ENCODE results near the gene PDPN.

The PDPN gene

GRCh38 chr1:13587256-13588030 is 3.8 kb downstream of the PDPN start:
- no peak for TF ChIP-seq Cebpa-rat (IDR thresholded peaks at IDR 0.05)
- Histone ChIP-seq H3K27me3 (no peaks in the 10 kb centered on the region), H3K9me3 (0 out of 2 replicates have a peak, but pooled peaks cover 11% of the 10 kb centered on the region), H3K4me2 (no peak overlapping the region), H3K4me1 (peaks cover 26% of the 10 kb centered on the region), H3K27ac (no peak overlapping the region), H3K36me3 (no peaks in the 10 kb centered on the region), H3K4me3 (no peak overlapping the region), H3K9ac (no peak overlapping the region), H4K20me1 (no peaks in the 10 kb centered on the region)

GRCh38 chr1:13588946-13589796 is 5.5 kb downstream of the PDPN start:
- no peak overlapping the region for H3K4me2 ChIP-seq
- no peak for TF ChIP-seq Cebpa-rat (IDR thresholded peaks at IDR 0.05)
- peaks cover 21% of the 10 kb centered on the region for H3K4me1 ChIP-seq
- H3K9ac ChIP-seq: no peak overlapping the region
- H4K20me1 ChIP-seq: no peaks in the 10 kb centered on the region
- no peaks in the 10 kb centered on the region for H3K27me3 ChIP-seq
- no peak overlapping the region for H3K27ac ChIP-seq
- no peaks in the 10 kb centered on the region for H3K36me3 ChIP-seq
- 0 out of 2 replicates have a peak, but pooled peaks cover 3% of the 10 kb centered on the region for H3K9me3 ChIP-seq
- H3K4me3 ChIP-seq: no peak overlapping the region

- H3K27ac ChIP-seq: no peak overlapping the region
- H3K4me3 ChIP-seq: no peak overlapping the region
- peaks cover 8% of the 10 kb centered on the region for H3K4me1 ChIP-seq
- H4K20me1 ChIP-seq: no peaks in the 10 kb centered on the region
- no peaks in the 10 kb centered on the region for H3K27me3 ChIP-seq
- no peak for TF ChIP-seq Cebpa-rat (IDR thresholded peaks at IDR 0.05)
- no peaks in the 10 kb centered on the region for H3K9me3 ChIP-seq
- no peak overlapping the region for H3K9ac ChIP-seq
- H3K36me3 ChIP-seq: no peaks in the 10 kb centered on the region
- H3K4me2 ChIP-seq: no peak overlapping the region
These were observed 6.9 kb downstream of the PDPN start for GRCh38 chr1:13590486-13590885.

- Histone ChIP-seq H3K9ac (no peak overlapping the region), H4K20me1 (no peaks in the 10 kb centered on the region), H3K4me3 (no peak overlapping the region), H3K36me3 (no peaks in the 10 kb centered on the region), H3K9me3 (no peaks in the 10 kb centered on the region), H3K4me2 (no peak overlapping the region), H3K27me3 (no peaks in the 10 kb centered on the region), H3K4me1 (no peaks in the 10 kb centered on the region), H3K27ac (no peak overlapping the region)
- no peak for TF ChIP-seq Cebpa-rat (IDR thresholded peaks at IDR 0.05)
These were observed 10.0 kb downstream of the PDPN start for GRCh38 chr1:13593511-13594131.

GRCh38 chr1:13595411-13595810 is 11.8 kb downstream of the PDPN start:
- H4K20me1 ChIP-seq: no peaks in the 10 kb centered on the region
- H3K4me2 ChIP-seq: no peak overlapping the region
- no peak for TF ChIP-seq Cebpa-rat (IDR thresholded peaks at IDR 0.05)
- H3K27ac ChIP-seq: no peak overlapping the region
- no peak overlapping the region for H3K4me3 ChIP-seq
- no peaks in the 10 kb centered on the region for H3K4me1 ChIP-seq
- H3K36me3 ChIP-seq: no peaks in the 10 kb centered on the region
- H3K27me3 ChIP-seq: no peaks in the 10 kb centered on the region
- no peaks in the 10 kb centered on the region for H3K9me3 ChIP-seq
- no peak overlapping the region for H3K9ac ChIP-seq

- H3K4me2 ChIP-seq: no peak overlapping the region
These were observed 13.5 kb downstream of the PDPN start for GRCh38 chr1:13597166-13597565.

GRCh38 chr1:13600762-13601453 is 17.3 kb downstream of the PDPN start:
- Histone ChIP-seq H3K4me2 (no peak overlapping the region), H3K27me3 (no peaks in the 10 kb centered on the region), H3K27ac (no peak overlapping the region), H3K4me3 (no peak overlapping the region), H3K4me1 (no peaks in the 10 kb centered on the region), H3K9me3 (no peaks in the 10 kb centered on the region), H3K9ac (no peak overlapping the region), H4K20me1 (no peaks in the 10 kb centered on the region), H3K36me3 (no peaks in the 10 kb centered on the region)
- TF ChIP-seq Cebpa-rat (IDR thresholded peaks at IDR 0.05): no peak

More at GRCh38 chr1:13597166-13597565, 13.5 kb downstream of the PDPN start:
- H3K4me3 ChIP-seq: no peak overlapping the region
- H3K27ac ChIP-seq: no peak overlapping the region
- H3K9me3 ChIP-seq: no peaks in the 10 kb centered on the region
- H3K4me1 ChIP-seq: no peaks in the 10 kb centered on the region
- TF ChIP-seq Cebpa-rat (IDR thresholded peaks at IDR 0.05): no peak
- no peaks in the 10 kb centered on the region for H3K27me3 ChIP-seq
- no peak overlapping the region for H3K9ac ChIP-seq
- no peaks in the 10 kb centered on the region for H4K20me1 ChIP-seq
- no peaks in the 10 kb centered on the region for H3K36me3 ChIP-seq

- Histone ChIP-seq H3K27ac (no peak overlapping the region), H3K4me1 (no peaks in the 10 kb centered on the region), H3K4me2 (no peak overlapping the region)
These were observed 20.5 kb downstream of the PDPN start for GRCh38 chr1:13604176-13604575.

GRCh38 chr1:13604721-13605120 is 21.1 kb downstream of the PDPN start:
- Histone ChIP-seq H3K27me3 (no peaks in the 10 kb centered on the region), H3K9me3 (peaks cover 9% of the 10 kb centered on the region; the same call in 1 of the 2 replicates), H3K27ac (no peak overlapping the region), H3K36me3 (no peaks in the 10 kb centered on the region), H3K4me3 (no peak overlapping the region), H3K4me1 (no peaks in the 10 kb centered on the region), H4K20me1 (no peaks in the 10 kb centered on the region), H3K9ac (no peak overlapping the region), H3K4me2 (no peak overlapping the region)
- TF ChIP-seq Cebpa-rat (IDR thresholded peaks at IDR 0.05): no peak

More at GRCh38 chr1:13604176-13604575, 20.5 kb downstream of the PDPN start:
- Histone ChIP-seq H3K27me3 (no peaks in the 10 kb centered on the region), H4K20me1 (no peaks in the 10 kb centered on the region), H3K36me3 (no peaks in the 10 kb centered on the region), H3K9ac (no peak overlapping the region), H3K4me3 (no peak overlapping the region), H3K9me3 (peaks cover 9% of the 10 kb centered on the region; the same call in 1 of the 2 replicates)
- TF ChIP-seq Cebpa-rat (IDR thresholded peaks at IDR 0.05): no peak
